NB4 (cell line): ENCODE results near the gene C4orf50.

Experiments used
- MYC ChIP-seq: IDR thresholded peaks from 2 replicates; pipeline ENCODE4 v1.6.1; 2011; ENCODE audit warnings: low read depth, low read length
- POLR2A ChIP-seq: IDR thresholded peaks from 2 replicates; pipeline ENCODE4 v1.6.1; 2011; ENCODE audit warnings: mild to moderate bottlenecking; ENCODE audit not compliant: insufficient read length; ENCODE audit errors: extremely low read depth
- TF ChIP-seq, protein P1 (sequence below): IDR thresholded peaks from one replicate; pipeline ENCODE4 v1.5.1; 2012; ENCODE audit warnings: low read depth, low read length
- TF ChIP-seq, protein P2 (sequence below): IDR thresholded peaks from 2 replicates; pipeline ENCODE4 v1.6.1; 2011; ENCODE audit warnings: low read depth, low read length

GRCh38 chr4:5959211-5959982, 58.8 kb downstream of the C4orf50 start:
- TF ChIP-seq, protein P1, sequence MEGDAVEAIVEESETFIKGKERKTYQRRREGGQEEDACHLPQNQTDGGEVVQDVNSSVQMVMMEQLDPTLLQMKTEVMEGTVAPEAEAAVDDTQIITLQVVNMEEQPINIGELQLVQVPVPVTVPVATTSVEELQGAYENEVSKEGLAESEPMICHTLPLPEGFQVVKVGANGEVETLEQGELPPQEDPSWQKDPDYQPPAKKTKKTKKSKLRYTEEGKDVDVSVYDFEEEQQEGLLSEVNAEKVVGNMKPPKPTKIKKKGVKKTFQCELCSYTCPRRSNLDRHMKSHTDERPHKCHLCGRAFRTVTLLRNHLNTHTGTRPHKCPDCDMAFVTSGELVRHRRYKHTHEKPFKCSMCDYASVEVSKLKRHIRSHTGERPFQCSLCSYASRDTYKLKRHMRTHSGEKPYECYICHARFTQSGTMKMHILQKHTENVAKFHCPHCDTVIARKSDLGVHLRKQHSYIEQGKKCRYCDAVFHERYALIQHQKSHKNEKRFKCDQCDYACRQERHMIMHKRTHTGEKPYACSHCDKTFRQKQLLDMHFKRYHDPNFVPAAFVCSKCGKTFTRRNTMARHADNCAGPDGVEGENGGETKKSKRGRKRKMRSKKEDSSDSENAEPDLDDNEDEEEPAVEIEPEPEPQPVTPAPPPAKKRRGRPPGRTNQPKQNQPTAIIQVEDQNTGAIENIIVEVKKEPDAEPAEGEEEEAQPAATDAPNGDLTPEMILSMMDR, result no peak
- TF ChIP-seq POLR2A, result no peak
- TF ChIP-seq, protein P2, sequence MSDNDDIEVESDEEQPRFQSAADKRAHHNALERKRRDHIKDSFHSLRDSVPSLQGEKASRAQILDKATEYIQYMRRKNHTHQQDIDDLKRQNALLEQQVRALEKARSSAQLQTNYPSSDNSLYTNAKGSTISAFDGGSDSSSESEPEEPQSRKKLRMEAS, result no peak
- no peak for TF ChIP-seq MYC
